MV-4-11 (cell line): ENCODE results near the gene MN1.

Source experiments
- DNase-seq: peaks from one replicate; lab custom pipeline; 2025; lab: John Stamatoyannopoulos, UW

Gene MN1

DNA sequence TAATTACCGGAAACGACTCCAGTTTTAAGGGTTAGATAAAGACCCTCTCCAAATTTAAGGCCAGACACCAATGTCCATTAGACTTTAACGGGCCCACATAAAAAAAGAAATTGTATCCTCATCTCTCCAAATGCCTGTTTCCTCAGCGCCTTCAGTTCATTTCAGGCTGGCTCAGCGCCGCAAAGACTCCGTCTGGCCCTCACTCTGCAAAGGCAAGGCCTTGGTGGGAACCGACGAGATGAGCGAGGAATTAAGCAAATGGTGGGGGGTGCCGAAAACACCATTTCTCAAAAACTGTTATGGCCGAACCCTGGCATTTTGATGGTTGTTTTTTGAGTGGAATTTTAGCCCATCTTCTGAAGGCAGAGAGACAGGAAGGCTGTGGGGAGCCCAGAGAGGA is 15.7 kb downstream of the MN1 start:
- DNase-seq: no peak

DNA sequence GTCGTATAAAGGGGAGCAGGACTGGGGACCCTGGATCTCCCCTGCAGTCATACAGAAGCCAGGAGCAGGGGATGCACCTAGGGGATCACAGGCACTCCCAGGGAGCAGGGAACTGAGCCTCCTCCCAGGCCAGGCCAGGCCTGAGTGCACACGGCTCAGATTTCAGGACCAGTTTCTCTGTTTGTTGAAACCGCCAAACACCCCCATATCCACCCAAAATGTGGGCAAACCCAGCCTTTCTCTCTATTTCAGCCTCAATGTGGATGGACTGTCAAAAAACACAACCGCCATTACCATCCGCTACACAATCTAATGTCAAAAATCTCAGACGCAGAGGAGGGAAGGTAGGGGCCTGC is 17.5 kb downstream of the MN1 start:
- no peak for DNase-seq

DNA sequence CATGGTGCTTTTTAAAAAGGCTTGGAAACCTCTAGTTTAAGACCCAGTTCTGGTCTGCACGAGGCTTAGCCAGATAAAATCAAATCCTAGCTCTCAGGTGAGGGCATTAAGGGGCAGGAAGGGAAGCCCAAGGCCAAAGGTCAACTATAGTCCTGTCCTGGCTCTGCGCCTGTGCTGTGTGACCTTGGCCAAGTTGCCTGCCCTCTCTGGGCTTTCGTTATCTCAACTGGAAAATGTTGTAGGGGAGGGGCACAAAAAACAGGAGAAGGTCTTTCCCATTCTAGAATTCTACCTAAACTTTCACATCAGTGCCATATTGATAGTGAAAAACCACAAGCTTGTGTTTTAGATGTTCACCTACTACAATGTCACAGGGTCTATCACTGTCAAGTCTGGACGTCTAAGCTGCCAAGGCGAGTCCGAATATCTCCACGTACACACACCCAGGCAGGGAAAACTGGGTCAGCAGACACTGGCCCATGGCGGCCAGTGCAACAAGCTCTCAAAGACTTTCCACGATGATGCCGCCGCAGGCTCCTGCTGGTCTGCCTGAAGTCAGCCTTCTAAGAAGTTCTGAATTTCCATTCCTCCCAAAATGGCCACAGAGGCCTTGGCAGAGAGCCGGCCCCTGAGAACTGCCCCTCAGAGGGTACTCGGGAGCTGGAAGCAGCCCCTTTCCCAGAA is 18.0 kb downstream of the MN1 start:
- no peak for DNase-seq

DNA sequence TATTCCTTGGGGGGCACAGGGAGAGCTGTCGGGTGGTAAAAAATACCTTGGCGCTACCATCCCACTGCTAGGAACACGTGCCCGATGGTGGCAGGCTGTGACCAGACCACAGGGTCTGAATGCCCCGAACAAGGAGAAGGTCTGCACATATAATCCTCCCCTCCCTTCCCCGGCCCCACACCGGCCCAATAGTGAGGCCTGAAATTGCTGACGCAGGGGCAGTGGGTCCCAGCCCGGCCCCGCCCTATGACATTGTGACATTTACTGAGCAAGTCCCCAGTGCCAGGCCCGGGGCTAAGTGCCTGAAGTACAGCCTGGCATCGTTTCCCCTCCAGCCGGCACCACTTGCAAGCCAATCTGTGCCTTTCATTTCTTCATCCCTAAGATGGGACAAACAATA is 19.5 kb downstream of the MN1 start:
- DNase-seq: no peak

DNA sequence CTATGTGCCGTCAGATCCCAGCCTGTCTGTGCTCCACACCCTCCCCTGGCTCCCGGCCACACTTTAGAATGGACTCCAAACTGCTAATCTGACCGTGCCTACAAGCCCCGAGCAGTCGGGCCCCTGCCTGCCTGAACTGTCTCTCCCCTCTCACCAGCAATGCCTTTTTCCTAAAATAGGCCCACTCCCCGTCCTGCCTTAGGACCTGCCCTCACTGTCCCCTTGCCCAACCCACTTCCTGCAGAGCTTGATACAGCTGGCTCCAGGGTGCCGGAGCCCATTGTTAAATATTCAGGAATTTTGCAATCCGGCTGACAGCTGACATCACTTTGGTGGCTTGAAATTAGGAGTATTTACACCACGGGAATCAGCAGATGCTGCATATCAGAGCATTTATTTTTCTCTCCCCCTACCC is 21.4 kb downstream of the MN1 start:
- DNase-seq: no peak

DNA sequence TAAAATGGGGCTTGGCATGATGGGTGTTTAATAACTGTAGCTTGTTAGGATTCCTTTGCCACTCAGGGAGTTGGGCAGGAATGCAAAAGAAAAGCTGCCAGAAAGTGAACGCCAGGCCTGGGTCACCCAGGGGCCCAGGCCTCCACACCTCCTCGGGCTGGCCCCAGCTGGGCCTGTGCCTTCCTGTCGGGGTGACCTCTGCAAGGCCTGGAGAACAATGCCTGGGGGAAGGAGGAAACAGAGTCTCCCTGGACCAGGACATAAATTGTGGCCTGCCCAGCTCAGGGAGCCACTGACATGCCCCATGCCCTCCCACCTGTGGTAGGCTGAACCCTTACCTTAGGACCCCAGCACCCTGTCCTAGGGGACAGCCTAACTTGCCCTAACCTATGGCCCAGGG is 21.9 kb downstream of the MN1 start:
- DNase-seq: no peak

DNA sequence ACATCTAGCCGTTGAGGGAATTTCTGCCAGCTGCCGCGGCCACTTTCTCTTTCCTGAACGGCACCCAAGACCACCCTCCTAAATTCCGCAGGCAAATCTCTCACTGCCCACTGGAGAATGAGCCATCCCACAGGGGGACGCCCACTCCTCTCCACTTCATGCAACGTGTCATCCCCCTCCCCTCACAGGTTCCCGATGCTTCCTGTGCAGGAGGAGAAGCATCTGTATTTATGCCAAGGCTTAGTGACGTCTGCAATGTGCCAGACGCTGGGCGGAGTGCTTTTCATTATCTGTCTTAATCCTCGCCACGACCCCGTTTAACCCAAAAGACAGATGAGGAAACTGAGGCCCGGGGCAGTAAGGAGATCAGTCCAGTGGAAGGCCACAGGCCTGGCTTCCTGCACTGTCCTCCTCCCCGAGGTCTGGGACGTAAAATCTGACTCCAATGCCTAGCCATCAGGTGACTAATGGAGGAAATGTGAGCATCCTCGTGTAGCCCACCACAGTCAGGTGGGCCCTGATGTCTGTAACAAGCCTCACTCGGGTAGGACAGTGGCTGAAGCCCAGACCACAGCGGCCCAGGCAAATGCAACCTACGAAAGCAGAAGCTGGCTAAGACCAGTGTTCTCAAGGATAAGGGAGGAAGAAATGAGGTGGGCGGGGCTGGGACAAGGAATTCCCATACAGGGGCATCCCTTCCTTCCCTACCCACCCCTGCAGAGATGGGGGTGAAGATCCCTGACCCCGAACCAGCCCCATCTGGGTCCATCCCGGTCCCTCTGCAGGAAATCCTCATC is 23.1 kb downstream of the MN1 start:
- no peak for DNase-seq

DNA sequence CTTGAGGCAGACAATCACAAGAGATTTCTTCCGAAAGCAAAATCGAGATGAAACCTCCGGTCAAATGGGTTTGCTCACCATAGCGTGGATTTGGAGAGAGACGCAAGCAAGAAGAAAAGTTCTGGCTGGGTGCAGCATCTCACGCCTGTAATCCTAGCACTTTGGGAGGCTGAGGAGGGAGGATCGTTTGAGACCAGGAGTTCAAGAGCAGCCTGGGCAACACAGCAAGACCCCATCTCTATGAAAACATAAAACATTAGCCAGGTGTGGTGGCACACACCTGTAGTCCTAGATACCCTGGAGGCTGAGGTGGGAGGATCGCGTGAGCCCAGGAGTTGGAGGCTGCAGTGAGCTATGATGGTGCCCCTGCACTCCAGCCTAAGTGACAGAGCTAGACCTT is 24.4 kb downstream of the MN1 start:
- DNase-seq: no peak

DNA sequence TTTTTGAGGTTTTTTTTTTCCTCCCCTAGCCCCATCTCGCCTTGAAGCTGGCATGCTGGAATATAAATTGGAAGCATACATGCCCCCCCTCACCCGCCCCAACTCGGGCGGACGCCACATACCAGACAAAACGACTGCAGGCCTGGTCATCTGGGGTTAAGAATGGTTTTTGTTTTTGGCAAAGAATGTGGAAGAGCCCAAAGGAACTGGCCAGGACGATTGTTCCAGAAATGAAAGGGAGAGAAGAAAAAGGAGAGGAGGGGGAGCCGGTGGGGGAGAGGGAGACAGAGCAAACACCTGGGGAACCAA is 25.0 kb downstream of the MN1 start:
- no peak for DNase-seq

DNA sequence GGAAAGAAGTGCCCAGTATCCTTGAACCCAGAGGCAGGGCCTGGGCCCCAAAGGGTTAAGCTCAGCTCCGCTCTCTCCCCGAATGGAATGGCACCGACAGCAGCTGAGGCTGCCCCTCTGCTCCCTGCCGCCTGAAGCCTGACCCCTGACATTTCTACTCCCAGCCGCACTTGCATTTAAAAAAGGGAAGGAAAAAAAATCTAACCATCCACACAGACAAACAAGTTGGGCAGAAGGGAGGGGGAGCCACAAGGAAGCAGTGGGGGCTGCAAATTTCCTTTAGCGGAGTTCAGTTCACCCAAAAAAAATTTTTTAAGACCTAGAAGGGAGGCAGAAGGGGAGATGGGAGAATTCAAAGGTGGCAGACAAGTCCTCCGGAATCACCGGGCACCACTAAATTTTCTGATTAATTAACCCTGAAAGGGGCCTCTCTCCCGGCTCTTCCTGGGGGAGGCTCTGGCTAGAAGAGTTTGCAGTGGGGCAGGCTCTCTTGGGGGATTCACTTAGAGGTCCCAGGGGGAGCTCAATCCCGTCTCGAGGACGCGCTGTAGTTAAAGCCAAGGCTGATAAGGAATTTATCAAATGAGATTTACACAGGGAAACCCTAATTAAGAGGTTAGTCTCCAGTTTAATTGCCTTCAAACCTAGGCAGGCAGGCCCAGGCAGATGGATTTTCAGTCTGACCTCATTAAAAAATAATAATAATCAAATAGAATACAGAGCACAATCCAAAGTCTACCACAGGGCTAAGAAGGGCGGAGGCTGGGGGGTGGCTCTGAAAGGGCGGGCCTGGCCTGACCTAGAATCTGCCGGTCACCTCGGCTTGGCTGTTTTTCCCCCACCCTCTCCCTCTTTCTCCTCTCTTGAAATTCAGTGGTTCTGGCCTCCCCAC is 25.6 kb downstream of the MN1 start:
- DNase-seq: no peak

DNA sequence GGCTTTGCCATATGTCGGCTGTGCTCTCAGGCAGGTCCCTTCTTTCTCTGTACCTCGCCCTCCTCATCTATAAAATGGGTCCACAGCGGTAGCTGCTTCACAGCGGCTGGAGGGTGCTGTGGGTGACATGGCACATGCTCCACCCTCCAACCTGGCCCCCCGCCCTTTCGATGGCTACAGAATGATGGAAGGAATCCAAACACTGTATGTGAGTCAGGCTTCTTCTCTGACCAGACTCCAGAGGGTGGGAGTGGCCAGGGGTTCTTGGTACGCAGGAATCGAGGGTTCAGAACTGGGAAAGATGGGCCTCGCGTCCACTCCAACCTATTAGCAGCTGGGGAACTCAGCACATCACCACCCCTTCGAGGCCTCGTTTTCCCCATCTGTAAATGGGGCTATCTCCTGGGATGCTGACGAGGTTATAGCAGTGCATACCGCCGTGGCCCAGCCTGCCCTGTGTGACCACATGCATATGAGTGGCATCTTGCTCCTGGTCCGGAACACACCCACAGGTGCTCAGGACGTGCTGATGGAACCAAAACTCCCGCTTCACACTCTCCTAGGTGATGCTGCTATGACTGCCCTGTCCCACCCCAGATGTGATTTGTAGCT is 26.4 kb downstream of the MN1 start:
- no peak for DNase-seq

DNA sequence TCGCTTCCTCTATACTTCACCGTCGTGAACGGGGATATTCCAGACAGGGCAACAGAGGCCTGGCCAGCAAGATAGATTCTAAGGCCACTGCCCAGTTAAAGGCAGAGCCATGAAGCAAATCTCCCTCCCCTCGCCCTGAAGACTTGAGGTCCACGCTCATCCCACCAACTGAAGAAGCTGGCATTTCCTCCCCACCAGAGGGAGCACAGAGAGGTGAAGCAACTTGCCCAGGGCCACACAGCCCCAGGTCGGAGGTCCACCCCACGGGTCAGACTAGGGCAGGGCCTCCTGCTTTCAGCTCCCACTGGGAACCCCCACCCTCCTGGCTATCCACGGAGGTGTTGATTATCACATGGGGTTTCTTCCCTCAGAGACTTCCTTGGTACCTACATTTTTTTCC is 27.4 kb downstream of the MN1 start:
- no peak for DNase-seq

DNA sequence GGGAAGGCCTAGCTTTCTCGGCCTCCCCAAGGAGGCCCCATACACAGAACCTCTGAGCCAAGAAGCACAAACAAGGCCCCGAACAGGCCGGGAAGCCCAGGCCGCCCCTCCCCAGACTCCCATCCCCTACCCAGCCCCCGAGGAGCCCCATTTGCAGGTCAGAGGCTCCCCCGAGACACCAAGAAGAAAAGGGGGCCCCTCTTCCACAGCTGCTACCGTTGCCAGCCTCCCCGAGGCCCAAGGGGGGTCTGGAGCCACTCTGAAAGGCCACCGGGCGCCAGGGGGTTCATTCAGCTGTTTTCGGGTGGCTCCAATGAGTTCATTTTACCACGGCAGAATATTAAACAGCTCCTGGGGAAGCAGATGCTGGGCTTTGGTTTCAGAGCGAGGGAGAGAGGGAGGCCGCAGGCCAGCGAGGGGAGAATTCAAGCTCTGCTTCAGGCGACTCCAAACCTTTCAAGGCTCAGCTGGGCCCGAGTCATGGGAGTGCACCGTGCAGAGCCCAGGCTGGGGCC is 28.5 kb downstream of the MN1 start:
- no peak for DNase-seq

DNA sequence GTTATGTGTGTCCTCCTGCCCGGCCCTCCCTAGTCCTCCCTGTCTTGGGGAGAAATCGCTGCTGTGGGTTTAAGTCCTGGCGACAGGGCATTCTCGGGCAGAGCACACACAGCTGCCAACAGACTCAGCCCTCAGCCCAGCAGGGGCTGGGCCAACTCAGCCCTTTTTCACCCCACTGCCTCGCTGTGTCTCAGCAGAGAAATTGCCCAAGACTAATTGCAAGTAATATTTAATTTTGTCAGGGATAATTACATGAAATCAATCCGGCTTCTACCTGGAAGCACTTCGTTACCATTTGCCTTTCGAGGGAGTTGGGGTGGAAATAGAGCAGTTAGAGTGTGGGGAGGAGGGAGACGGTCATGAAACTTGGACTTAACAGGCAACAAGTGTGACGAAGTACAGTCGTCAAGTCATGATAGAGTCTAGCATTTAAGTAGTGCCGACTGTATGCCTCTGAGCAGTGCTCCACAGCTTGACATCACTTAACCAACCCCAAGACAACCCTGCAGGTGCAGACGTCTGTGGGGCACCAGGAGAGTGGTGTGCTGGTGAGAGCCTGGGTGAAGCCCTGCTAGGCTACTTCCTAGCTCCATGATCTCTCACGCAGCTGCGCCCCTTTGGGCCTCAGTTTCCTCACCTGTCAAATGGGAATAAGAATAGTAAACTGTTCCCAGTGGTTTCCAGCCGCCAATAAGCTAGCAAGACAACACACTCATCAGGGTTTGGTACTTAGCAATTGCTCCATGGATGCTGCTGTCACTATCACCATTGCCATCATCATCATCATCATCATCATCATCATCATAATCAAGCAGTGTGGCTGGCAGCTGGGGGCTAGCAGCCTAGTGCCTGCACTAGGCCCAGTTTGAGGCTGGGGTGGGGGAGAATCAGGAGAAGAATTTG is 29.2 kb downstream of the MN1 start:
- DNase-seq: no peak

DNA sequence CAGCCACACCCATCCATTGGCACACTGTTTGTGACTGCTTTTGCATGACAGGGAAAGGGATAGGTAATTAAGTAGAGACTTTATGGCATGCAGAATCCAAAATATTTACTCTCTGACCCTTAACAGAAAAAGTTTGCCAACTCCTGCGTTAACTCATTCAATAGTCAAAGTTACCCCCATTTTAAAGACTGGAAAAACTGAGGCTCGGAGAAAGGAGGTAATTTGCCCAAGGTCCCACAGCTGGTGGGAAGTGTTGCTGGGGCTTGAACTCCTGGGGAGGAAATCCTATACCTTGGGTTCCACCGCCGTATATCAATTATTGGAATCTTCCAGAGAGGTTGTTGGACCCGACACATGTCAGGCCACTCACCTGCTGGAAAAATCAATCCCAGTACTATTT is 29.9 kb downstream of the MN1 start:
- DNase-seq: no peak

DNA sequence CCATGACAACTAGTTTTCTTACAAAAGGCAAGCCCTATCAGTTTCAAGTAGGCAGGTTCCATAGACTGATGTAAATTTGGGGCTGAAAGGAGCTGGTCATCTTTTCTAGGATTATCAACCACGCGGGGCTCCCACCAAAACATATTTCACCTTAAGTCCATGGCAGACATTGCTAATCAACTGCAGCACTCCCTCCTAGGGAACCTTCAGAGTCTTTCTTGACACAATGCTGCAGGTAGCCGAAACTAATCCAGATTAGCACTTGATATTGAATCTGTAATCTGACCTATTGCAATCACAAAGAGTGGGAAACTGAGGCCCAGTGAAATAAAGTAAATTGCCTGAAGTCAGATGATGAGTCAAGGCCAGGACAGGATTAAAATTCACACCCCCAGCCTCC is 32.5 kb downstream of the MN1 start:
- DNase-seq: no peak

DNA sequence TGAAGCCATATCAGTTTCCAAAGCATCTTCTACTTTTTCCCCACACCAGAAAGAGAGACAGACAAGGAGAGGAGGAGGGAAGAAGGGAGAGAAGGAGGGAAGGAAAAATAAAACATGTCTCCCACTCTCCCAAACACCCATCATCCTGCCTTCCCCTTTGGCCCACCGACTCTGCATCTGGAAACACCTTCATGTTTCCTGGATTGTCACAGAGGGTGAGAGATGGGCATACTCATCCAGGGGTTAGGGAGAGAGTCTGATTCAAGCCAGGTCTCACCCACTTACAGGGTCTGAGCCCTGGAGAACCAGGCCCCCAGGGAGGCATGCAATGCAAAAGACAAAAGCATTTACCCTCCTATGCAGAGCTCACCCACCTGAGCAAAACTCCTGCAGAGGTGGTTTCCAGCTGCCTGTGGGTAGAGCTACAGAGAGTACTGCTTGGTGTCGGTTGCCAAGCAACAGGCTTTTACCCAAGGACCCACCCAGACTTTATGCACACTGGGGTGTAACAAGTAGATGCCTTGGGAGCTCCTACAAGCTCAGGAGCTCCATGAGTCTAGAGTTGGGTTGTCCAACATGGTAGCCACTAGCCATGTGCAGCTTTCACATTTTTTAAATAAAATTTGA is 33.4 kb downstream of the MN1 start:
- DNase-seq: no peak

DNA sequence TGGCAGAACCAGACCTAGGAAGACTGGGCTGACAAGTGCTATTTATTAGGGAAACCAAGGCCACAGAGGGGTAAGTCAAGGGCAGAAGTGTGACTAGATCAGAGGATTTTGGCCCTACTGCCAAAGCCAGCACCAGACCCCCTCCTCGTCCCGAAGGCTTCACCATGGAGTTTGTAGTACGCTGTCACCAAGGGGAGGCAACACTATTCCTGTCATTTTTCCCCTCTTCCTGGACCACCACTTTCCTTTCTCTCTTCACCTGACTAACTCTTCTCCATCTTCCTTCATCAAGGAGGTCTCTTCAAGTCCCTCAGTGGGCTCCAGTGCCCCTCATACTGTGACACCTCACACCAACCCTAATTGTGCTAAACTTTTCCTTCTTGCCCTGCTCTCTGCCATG is 34.9 kb downstream of the MN1 start:
- DNase-seq: no peak

DNA sequence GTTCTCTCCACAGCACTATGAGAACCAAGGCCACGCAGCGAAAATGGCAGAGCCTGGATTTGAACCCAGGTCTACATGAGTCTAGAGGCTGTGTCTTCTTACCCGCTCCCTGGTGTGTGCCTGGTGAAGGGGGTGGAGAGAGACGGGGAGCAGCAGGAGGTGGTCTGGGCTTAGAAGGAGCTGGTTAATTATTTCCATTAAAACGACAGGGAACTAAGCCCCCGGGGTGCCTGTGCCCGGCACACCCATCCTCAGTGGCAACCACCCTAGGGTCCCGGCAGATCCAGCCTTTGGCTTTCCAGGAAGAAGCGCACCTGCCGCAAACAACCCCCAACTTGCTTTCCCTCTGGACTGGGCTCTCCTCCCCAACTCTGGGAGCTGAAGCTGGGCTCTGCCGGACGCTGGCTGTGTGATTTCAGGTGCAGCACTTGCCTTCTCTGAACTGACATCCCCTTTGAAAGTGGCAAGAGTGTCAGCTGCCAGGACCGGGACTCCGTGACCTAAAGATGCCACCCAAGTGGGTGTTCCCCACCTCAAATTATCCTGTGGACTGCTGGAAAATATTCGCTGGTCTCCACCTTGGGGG is 35.8 kb downstream of the MN1 start:
- no peak for DNase-seq

DNA sequence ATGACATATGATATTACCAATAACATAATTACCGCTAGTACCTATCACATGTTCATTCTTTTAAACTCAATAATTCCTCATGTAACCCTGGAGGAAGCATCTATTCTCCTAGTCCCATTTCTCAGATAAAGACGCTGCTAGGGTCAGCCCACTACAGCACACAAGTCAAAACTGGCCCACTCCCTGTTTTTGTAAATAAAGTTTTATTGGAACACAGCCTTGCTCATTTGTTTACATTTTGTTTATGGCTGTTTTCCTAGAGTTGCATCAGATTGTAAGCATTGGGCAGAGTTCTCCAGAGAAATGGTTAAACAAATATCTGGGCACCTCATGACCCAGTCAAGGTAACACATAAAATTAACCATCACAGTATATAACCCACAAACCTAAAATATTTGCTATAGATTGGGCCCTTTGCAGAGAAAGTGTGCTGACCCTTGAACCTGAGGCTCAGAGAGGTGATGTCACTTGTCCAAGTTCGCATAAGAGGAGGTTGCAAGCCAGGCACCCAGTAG is 36.8 kb downstream of the MN1 start:
- DNase-seq: no peak
